Measurements from ENCODE around the gene PRKAR2A.

Gene PRKAR2A

DNA sequence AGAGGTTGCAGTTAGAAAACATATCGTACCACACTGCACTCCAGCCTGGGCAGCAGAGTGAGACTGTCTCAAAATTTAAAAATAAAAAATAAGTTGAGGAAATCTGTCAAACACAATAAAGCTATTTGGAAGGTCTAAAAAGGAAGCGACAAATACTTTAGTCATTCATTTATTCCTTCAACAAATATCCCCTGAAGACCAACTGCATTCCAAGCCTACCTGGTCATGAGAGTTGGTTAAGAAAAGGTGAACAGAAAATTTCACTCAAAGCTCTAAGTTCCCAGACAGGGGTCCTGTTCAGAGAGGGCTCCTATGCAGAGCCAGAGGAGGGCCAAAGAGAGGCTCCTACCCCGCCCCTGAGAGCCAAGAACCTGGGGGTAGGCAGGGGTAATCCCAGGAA, 15.4 kb upstream of the PRKAR2A start:
- Histone ChIP-seq H3K27me3 (no peaks in the 10 kb centered on the region), H3K9me3 (no peaks in the 10 kb centered on the region), H3K27ac (no peak overlapping the region), H3K4me3 (no peak overlapping the region), H3K36me3 (peaks cover 15 to 37% (median 30%) of the 10 kb centered on the region in 3 donors), H3K4me1 (no peaks in the 10 kb centered on the region)
- TF ChIP-seq, protein P1, sequence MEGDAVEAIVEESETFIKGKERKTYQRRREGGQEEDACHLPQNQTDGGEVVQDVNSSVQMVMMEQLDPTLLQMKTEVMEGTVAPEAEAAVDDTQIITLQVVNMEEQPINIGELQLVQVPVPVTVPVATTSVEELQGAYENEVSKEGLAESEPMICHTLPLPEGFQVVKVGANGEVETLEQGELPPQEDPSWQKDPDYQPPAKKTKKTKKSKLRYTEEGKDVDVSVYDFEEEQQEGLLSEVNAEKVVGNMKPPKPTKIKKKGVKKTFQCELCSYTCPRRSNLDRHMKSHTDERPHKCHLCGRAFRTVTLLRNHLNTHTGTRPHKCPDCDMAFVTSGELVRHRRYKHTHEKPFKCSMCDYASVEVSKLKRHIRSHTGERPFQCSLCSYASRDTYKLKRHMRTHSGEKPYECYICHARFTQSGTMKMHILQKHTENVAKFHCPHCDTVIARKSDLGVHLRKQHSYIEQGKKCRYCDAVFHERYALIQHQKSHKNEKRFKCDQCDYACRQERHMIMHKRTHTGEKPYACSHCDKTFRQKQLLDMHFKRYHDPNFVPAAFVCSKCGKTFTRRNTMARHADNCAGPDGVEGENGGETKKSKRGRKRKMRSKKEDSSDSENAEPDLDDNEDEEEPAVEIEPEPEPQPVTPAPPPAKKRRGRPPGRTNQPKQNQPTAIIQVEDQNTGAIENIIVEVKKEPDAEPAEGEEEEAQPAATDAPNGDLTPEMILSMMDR (IDR thresholded peaks at IDR 0.05) = no peak
- intact Hi-C loops (cut with DNase I; ENCODE audit: low total_unique reads) = no loop called here
- DNase-seq = peak in 1 of 2 donors; percentile 37

DNA sequence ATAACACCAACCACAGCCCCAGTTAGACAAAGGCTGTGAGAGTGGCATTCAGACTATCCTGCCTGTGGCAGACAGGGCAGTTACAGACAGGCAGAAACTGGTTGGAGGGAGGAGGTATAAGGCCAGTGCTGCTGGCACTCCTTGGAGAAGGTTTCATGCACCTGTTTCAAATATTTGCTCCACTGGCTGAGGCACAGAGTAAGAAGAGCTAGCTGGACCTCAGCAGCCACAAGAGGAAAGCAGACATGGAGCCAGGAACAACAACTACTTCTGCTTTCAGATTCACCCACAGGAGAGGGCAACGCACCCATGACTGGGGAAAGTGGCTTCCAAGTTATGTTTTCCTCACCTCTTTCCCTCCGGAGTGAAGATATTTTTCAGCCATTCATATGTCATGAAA, 11.5 kb upstream of the PRKAR2A start:
- no peaks in the 10 kb centered on the region for H3K9me3 ChIP-seq
- peak in 1 of 2 donors; percentile 20 for DNase-seq
- no peaks in the 10 kb centered on the region for H3K27me3 ChIP-seq
- intact Hi-C loops (cut with DNase I; ENCODE audit: low total_unique reads) = no loop called here
- H3K4me1 ChIP-seq = no peaks in the 10 kb centered on the region
- TF ChIP-seq, protein P1 (IDR thresholded peaks at IDR 0.05) = no peak
- peaks cover 15 to 57% (median 54%) of the 10 kb centered on the region in 3 donors for H3K36me3 ChIP-seq
- H3K4me3 ChIP-seq = no peak overlapping the region
- H3K27ac ChIP-seq = no peak overlapping the region

DNA sequence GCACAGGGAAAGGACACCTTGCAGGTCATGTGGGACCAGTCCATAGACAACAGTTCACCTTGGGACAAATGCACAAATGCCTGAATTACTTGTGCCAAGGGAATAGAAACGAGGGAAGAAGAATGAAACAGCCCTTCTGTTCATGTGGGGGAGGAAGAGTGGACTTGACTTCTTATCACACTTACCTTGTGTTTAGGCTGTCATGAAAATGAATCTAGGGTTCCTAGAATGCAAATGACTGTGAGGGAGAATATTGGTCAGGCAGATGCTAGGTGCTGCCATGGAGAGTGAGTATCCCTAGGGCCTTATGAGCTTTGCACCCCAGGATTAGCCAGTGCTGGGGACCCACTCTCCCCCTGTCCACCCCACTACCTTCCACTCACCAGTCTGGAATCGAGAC, 11.0 kb upstream of the PRKAR2A start:
- Histone ChIP-seq H3K4me3 (no peak overlapping the region), H3K9me3 (no peaks in the 10 kb centered on the region), H3K27me3 (no peaks in the 10 kb centered on the region), H3K4me1 (no peaks in the 10 kb centered on the region), H3K27ac (no peak overlapping the region), H3K36me3 (peaks cover 15 to 57% (median 54%) of the 10 kb centered on the region in 3 donors)
- no peak for DNase-seq
- intact Hi-C loops (cut with DNase I; ENCODE audit: low total_unique reads) = no loop called here
- TF ChIP-seq, protein P1 (IDR thresholded peaks at IDR 0.05) = no peak

DNA sequence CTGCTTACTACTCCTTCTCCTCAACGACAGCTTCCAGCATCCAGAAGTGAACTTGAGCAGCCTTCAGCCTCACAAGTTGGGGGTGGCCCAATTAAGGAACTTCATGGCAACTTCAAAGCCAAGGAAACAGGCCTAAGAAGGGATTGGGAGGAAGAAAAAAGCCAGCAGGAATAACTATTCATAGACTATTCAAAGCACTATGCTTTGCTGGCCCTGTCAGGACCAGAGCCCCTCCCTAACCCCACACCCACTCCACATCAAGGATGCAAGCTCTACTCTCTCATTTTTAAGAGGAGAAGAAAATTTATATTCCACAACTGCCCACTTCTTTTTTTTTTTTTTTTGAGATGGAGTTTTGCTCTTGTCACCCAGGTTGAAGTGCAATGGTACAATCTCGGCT, 10.0 kb upstream of the PRKAR2A start:
- no peak overlapping the region for H3K27ac ChIP-seq
- no peaks in the 10 kb centered on the region for H3K9me3 ChIP-seq
- H3K4me3 ChIP-seq = no peak overlapping the region
- no peak for DNase-seq
- no peaks in the 10 kb centered on the region for H3K27me3 ChIP-seq
- H3K36me3 ChIP-seq = peaks cover 15 to 54% (median 54%) of the 10 kb centered on the region in 3 donors
- TF ChIP-seq, protein P1 (IDR thresholded peaks at IDR 0.05) = no peak
- intact Hi-C loops (cut with DNase I; ENCODE audit: low total_unique reads) = no loop called here
- no peaks in the 10 kb centered on the region for H3K4me1 ChIP-seq

DNA sequence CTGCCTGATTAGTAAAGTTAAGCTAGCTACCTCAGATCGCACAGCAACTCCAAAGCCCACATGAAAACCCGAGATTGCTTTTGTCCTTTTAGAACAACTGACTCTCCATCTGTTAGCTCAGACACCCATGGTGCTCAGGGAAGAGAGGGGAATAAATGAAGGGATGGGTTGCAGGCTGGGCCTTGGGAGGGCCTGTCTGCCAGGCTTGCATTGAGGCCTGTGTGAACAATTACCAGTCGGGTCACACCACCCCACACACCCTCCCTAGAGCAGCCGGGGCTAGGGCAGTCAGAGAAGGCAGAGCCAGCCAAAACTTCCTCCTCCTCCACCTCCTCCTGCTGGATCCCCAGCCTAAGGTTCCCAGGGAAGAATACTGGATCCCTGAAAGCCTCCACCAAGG, 8.8 kb upstream of the PRKAR2A start:
- Histone ChIP-seq H3K27me3 (no peaks in the 10 kb centered on the region), H3K27ac (no peak overlapping the region), H3K9me3 (no peaks in the 10 kb centered on the region), H3K4me1 (no peaks in the 10 kb centered on the region), H3K36me3 (peaks cover 15 to 45% (median 42%) of the 10 kb centered on the region in 3 donors), H3K4me3 (no peak overlapping the region)
- intact Hi-C loops (cut with DNase I; ENCODE audit: low total_unique reads) = no loop called here
- TF ChIP-seq, protein P1 (IDR thresholded peaks at IDR 0.05) = no peak
- DNase-seq = peak in 1 of 2 donors; percentile 5
